Smooth muscle cell (in vitro differentiated cells): ENCODE data around the gene ZSWIM9. TPM values are rescaled to one million over a fixed set of nuclear protein-coding genes. Genes with fewer than 3 reads are reported as not detected.

Experiments used
- DNase-seq: peaks from one replicate; lab custom pipeline; 2025; ENCODE audit not compliant: unreplicated experiment; lab: John Stamatoyannopoulos, UW
- H2AFZ ChIP-seq: fragments of 200-600 bp; sonication (generic); 2 replicates; pipeline ENCODE4 v1.6.0; 2016; ENCODE audit warnings: antibody characterized with exemption, low read depth, mild to moderate bottlenecking
- H3F3A ChIP-seq: fragments of 200-600 bp; sonication (generic); 2 replicates; pipeline ENCODE4 v1.6.0; 2017; ENCODE audit warnings: antibody characterized with exemption, low read depth
- H3K27ac ChIP-seq: fragments of 200-600 bp; sonication (generic); 2 replicates; pipeline ENCODE4 v1.5.1; 2016; ENCODE audit warnings: low read depth, mild to moderate bottlenecking
- H3K27me3 ChIP-seq: fragments of 200-600 bp; sonication (generic); 2 replicates; pipeline ENCODE4 v1.6.1; 2016; ENCODE audit warnings: low read depth, mild to moderate bottlenecking
- H3K36me3 ChIP-seq: fragments of 200-600 bp; sonication (generic); 2 replicates; pipeline ENCODE4 v1.5.1; 2016; ENCODE audit warnings: low read depth
- H3K4me1 ChIP-seq: fragments of 200-600 bp; sonication (generic); 2 replicates; pipeline ENCODE4 v1.5.1; 2016; ENCODE audit warnings: low read depth
- H3K4me2 ChIP-seq: fragments of 200-600 bp; sonication (generic); 2 replicates; pipeline ENCODE4 v1.6.0; 2016; ENCODE audit warnings: mild to moderate bottlenecking
- H3K4me3 ChIP-seq: fragments of 200-600 bp; sonication (generic); 2 replicates; pipeline ENCODE4 v1.5.1; 2016; ENCODE audit warnings: mild to moderate bottlenecking
- H3K79me2 ChIP-seq: fragments of 200-600 bp; sonication (generic); 2 replicates; pipeline ENCODE4 v1.6.0; 2016; ENCODE audit warnings: low read depth, mild to moderate bottlenecking
- H3K9ac ChIP-seq: fragments of 200-600 bp; sonication (generic); 2 replicates; pipeline ENCODE4 v1.6.0; 2016; ENCODE audit warnings: low read depth
- H3K9me3 ChIP-seq: fragments of 200-600 bp; sonication (generic); replicated peaks from 2 replicates; pipeline ENCODE4 v1.5.1; 2016; ENCODE audit warnings: low read depth
- H4K20me1 ChIP-seq: fragments of 200-600 bp; sonication (generic); 2 replicates; pipeline ENCODE4 v1.6.0; 2016; ENCODE audit warnings: low read depth
- CTCF ChIP-seq: fragments of 200-600 bp; sonication (generic); IDR thresholded peaks from 2 replicates; pipeline ENCODE4 v1.5.1; 2017; ENCODE audit warnings: borderline replicate concordance, mild to moderate bottlenecking, antibody characterized with exemption; ENCODE audit not compliant: insufficient read depth, poor library complexity, severe bottlenecking
- WGBS: methylation state at CpG from one replicate; pipeline ENCODE4 v1.1.7; 2016; ENCODE audit warnings: low lambda C conversion rate; 5-methylcytosine and 5-hydroxymethylcytosine counted together
- polyA plus RNA-seq: library from polyadenylated mRNA; unstranded; fragments of >200 nt; fragmentation: Nextera tagmentation; extraction: Ambion mirVana; gene quantifications from 2 replicates; pipeline ENCODE4 v1.2.1, GENCODE V29; 2016
- total RNA-seq: library from RNA; depleted of rRNA; stranded (reverse); fragments of >200 nt; gene quantifications from 2 replicates; pipeline ENCODE4 v1.2.3, GENCODE V29; 2014

Gene ZSWIM9
- total and polyA plus RNA-seq, 2 experiments from 2014 or later = 1.3 to 1.6 TPM

- 96% methylated on average over 4 of the region's 4 CpGs for WGBS
- no peak overlapping the region for H3K4me3 ChIP-seq
- no peak overlapping the region for H3K4me2 ChIP-seq
- no peaks in the 10 kb centered on the region for H3K4me1 ChIP-seq
- H3K27ac ChIP-seq = no peak overlapping the region
- no peak for TF ChIP-seq CTCF
- H3K36me3 ChIP-seq = no peaks in the 10 kb centered on the region
- DNase-seq = no peak
- no peaks in the 10 kb centered on the region for H3F3A ChIP-seq
- H2AFZ ChIP-seq = no peak overlapping the region
- no peaks in the 10 kb centered on the region for H3K79me2 ChIP-seq
- no peaks in the 10 kb centered on the region for H3K27me3 ChIP-seq
- H3K9me3 ChIP-seq = no peaks in the 10 kb centered on the region
- H3K9ac ChIP-seq = no peak overlapping the region
- no peaks in the 10 kb centered on the region for H4K20me1 ChIP-seq
Measured at GRCh38 chr19:48136547-48136946, 33.9 kb upstream of the ZSWIM9 start.

- DNase-seq = no peak
Measured at GRCh38 chr19:48137411-48137810, 33.1 kb upstream of the ZSWIM9 start.

GRCh38 chr19:48139053-48139452, 31.4 kb upstream of the ZSWIM9 start:
- Histone ChIP-seq H3K79me2 (no peaks in the 10 kb centered on the region), H3K36me3 (no peaks in the 10 kb centered on the region), H3K4me1 (no peaks in the 10 kb centered on the region), H3K4me2 (no peak overlapping the region), H2AFZ (no peak overlapping the region), H3F3A (no peaks in the 10 kb centered on the region), H4K20me1 (no peaks in the 10 kb centered on the region), H3K9ac (no peak overlapping the region), H3K27ac (no peak overlapping the region), H3K9me3 (no peaks in the 10 kb centered on the region), H3K27me3 (no peaks in the 10 kb centered on the region), H3K4me3 (no peak overlapping the region)
- DNase-seq = no peak
- TF ChIP-seq CTCF = no peak
- WGBS = 94% methylated on average over 6 of the region's 6 CpGs

More at GRCh38 chr19:48137411-48137810, 33.1 kb upstream of the ZSWIM9 start:
- Histone ChIP-seq H3K4me1 (no peaks in the 10 kb centered on the region), H3K27me3 (no peaks in the 10 kb centered on the region), H3K27ac (no peak overlapping the region), H3K4me2 (no peak overlapping the region), H4K20me1 (no peaks in the 10 kb centered on the region), H3K9me3 (no peaks in the 10 kb centered on the region), H3K79me2 (no peaks in the 10 kb centered on the region), H3K9ac (no peak overlapping the region), H3K4me3 (no peak overlapping the region), H2AFZ (no peak overlapping the region), H3F3A (no peaks in the 10 kb centered on the region), H3K36me3 (no peaks in the 10 kb centered on the region)
- 98% methylated on average over 25 of the region's 26 CpGs for WGBS
- no peak for TF ChIP-seq CTCF

GRCh38 chr19:48147597-48148175, 22.8 kb upstream of the ZSWIM9 start:
- Histone ChIP-seq H3F3A (no peaks in the 10 kb centered on the region), H3K9ac (no peak overlapping the region), H3K27ac (no peak overlapping the region), H2AFZ (no peak overlapping the region), H3K9me3 (no peaks in the 10 kb centered on the region), H3K4me2 (no peak overlapping the region), H3K27me3 (no peaks in the 10 kb centered on the region), H3K36me3 (no peaks in the 10 kb centered on the region), H3K4me1 (no peaks in the 10 kb centered on the region), H4K20me1 (no peaks in the 10 kb centered on the region), H3K79me2 (no peaks in the 10 kb centered on the region), H3K4me3 (no peak overlapping the region)
- WGBS = 90% methylated on average over 4 of the region's 4 CpGs
- no peak for DNase-seq
- no peak for TF ChIP-seq CTCF
